T-helper 1 cell treated with Interleukin-12 subunit alpha and Interleukin-12 subunit beta and Interleukin-4 antibody, amounts not matched to agents 30 ng/mL and 1 ng/mL, for 36 hours (primary cell): Measurements from ENCODE around the gene PTGIS. TPM values are rescaled to one million over a fixed set of nuclear protein-coding genes. Genes with fewer than 3 reads are reported as not detected.

Experiments used
- intact Hi-C: fragments of 100-400 bp; cut with micrococcal nuclease; formaldehyde crosslinking; loops from one replicate; pipeline ENCODE4 v1.15.1; 2024
- total RNA-seq: library from RNA; stranded (reverse); gene quantifications from 2 replicates; pipeline ENCODE4 v1.2.3, GENCODE V29; 2022

PTGIS gene
- total RNA-seq, 1 donor from 2014 or later: 11.7 TPM

- intact Hi-C loops: no loop called here
These were observed 88.9 kb downstream of the PTGIS start for GRCh38 chr20:49478754-49479689.

GRCh38 chr20:49478266-49478665 is 89.7 kb downstream of the PTGIS start:
- intact Hi-C loops: no loop called here

- intact Hi-C loops: no loop called here
These were observed 90.7 kb downstream of the PTGIS start for GRCh38 chr20:49477200-49477599.

DNA sequence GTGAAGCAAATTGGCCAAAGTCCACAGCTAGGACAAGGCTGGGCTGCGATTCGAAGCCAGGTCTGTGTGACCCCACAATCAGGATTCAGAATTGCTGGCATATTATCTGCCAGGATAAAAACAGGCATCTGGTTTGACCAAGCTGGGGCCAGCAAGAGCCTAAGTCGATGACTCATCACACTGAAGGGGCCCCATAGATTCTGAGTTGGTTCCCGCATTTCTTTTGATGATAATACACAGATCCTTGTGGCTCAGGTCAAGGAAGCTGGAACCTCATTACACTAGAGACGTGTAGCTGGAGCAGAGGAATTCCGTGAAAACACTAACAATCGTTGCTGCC is 92.0 kb downstream of the PTGIS start:
- intact Hi-C loops: no loop called here

DNA sequence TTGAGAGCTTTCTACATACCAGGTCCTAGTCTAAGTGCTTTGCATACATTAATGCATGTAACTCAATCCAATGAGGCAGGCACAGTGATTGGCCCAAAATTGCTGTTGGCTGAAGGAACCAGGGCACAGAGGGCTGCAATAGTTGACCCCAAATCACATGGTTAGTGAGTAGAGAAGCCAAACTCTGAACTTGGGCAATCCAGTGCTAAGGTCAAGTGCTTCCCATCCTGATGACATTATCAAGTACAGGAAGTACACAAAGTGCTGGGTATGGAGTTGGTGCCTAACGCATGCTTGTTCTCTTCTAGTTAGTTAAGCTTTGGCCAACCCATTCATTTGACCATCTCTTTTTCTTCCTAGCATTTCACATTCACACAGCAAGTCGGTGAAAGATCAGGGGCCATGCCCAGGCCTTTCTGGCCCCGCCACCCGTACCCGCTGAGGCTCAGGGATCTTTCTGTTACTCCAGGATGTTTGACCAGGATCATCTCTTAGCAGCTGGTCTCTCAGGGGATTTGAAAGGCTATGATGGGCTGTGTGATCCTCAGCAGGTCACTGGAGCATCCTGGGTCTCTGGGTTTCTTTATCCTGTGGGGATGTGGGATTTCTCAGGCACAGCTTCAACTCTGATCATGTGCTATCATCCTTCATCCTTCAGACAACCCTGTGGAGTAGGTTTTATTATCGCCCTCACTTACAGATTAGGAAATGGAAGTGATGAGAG is 92.5 kb downstream of the PTGIS start:
- intact Hi-C loops: no loop called here

DNA sequence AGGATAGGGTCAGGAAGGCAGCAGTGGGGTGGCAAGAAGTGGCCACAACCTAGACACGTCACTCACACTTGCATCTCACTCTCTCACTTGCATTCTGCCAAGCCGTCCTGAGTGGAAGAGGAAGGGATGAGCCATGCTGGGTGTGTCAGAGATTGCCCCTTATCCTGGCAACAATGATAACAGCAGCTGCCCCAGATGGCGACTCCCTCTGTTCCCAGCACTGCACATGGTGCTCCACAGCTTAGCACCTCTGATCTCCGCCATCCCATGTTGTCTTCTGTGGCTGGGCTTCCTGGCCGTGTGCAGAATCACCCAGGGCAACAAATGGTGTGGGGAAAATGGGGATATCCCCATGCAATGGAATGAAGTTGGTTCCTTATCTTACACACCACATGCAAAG is 96.5 kb downstream of the PTGIS start:
- intact Hi-C loops: no loop called here

- intact Hi-C loops: no loop called here
These were observed 97.0 kb downstream of the PTGIS start for GRCh38 chr20:49470922-49471321.

GRCh38 chr20:49469060-49469459 is 98.9 kb downstream of the PTGIS start:
- intact Hi-C loops: no loop called here

DNA sequence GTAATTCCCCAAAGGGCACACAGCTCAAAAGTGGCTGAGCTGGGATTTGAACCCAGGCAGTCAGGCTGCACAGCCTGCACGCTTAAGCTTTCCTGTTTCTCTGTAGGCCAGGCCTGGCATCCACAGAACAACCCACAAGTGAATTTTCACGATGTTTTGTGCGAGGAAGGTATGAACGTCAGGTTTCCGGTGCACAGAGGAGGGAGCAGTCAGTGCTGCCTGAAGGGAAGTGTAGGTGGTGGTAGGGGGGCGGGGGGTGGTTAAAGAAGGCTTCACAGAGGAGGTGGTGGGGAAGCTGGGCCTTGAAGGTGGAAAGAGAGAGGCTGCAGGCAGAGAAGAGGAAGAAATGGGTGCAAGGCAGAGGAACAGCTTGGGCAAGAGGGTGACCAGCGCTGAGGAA is 99.5 kb downstream of the PTGIS start:
- intact Hi-C loops: no loop called here

GRCh38 chr20:49466114-49466912 is 101.6 kb downstream of the PTGIS start:
- intact Hi-C loops: no loop called here

DNA sequence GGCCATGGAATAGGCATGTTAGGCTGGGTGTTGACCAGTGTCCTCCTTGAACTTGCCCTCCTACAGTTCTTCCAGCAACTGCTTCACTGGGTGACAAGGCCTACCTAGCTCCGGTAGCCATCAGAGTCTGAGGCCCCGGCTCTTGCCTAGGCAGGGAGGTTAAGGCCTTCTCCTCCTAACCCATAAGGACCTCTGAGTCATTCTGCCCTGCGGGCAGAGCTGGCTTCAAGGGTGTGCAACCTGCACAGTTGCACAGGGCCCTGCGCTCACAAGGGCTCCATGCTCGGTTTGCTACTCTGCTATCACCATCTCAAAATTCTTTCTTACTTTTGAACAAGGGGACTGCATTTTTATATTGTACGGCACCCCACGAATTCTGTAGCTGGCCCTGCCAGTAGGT is 103.4 kb downstream of the PTGIS start:
- intact Hi-C loops: no loop called here

- intact Hi-C loops: no loop called here
These were observed 105.3 kb downstream of the PTGIS start for GRCh38 chr20:49462626-49463025.

GRCh38 chr20:49461894-49462620 is 105.9 kb downstream of the PTGIS start:
- intact Hi-C loops: no loop called here

- intact Hi-C loops: no loop called here
These were observed 107.0 kb downstream of the PTGIS start for GRCh38 chr20:49460916-49461315.

- intact Hi-C loops: no loop called here
These were observed 107.8 kb downstream of the PTGIS start for GRCh38 chr20:49460131-49460530.

DNA sequence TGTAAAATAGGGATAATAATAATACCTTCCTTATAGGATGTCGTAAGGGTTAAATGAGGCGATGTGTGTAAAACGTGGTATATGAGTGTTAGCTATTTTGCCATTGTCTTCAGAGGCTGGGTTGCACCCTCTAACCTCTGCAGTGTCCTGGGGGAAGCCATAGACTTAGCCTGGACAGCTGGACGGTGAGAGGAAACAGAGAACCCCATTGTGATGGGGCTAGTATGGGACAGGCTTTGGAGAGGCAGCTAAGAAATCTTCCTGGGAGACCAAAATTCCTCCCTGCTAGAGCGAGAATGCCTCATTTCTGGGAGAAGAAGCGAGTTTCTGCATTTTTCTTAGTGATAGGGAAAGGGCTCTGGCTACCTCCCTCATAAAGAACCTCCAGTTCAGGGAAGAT is 108.3 kb downstream of the PTGIS start:
- intact Hi-C loops: no loop called here

DNA sequence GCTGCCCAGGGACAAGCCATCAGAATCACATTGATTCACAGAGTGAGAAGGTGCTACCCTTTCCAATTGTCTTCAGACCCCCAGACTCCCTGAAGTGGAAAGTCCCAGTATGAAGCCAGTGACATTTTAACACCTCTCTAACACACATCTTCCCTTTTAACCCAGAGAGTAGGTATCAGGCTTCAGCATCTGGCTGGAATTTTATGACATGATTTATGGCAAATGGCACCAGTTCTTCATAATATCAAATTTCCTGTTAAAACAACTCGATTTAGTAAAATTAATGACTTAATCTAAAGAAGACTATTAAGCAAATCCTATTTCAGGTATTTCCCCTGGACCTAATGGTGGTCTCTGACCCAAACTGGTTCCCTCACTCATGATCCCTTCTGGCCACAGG is 110.5 kb downstream of the PTGIS start:
- intact Hi-C loops: no loop called here

DNA sequence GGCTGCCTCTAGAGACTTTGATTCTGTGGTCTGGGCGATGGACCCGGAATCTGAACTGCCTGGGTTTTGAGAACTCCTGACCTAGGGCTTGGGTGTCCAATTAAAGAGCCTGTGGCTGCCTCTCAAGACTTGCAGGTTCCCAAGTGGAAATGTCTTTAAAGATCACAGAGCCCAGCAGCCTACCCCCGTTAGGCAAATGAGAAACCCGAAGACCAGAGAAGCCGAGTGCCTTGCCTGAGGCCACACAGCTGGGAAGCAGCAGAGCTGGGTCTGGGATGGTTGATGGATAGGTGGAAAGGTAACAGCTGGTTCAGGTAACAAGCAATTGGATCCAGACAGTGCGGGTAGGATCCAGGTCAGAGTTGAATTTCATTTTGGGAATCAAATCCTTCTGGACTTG is 111.3 kb downstream of the PTGIS start:
- intact Hi-C loops: no loop called here

DNA sequence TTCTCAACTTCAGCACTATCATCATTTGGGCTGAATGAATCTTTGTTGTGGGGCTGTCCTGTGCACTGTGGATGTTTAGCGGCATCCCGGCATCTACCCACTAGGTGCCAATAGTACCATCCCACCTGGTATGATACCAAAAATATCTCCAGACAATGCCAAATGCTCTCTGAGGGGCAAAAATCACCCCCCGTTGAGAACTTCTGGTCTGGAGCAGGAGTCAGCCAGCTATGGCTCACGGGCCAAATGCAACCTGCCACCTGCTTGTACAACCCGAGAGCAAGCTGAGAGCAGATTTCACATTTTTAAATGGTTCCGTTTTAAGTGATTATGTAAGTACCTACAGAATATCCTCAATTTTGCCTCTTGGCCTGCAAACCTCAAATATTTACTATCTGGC is 112.2 kb downstream of the PTGIS start:
- intact Hi-C loops: no loop called here
